NT2/D1 (cell line): Measurements from ENCODE around the gene NEGR1.

Experiments
- DNase-seq: peaks from one replicate; pipeline ENCODE4 v3.0.0-alpha.2; 2011; ENCODE audit warnings: low read depth, low spot score
- H3K27me3 ChIP-seq: 2 replicates; pipeline ENCODE4 v1.6.0; 2011; ENCODE audit warnings: mild to moderate bottlenecking; ENCODE audit not compliant: insufficient read length, insufficient read depth
- H3K36me3 ChIP-seq: 2 replicates; pipeline ENCODE4 v1.6.1; 2011; ENCODE audit warnings: mild to moderate bottlenecking, low read length, mixed read lengths; ENCODE audit not compliant: insufficient read depth, insufficient read length
- H3K4me1 ChIP-seq: 2 replicates; pipeline ENCODE4 v1.5.1; 2011; ENCODE audit not compliant: insufficient read depth, insufficient read length
- H3K4me3 ChIP-seq: 2 replicates; pipeline ENCODE4 v1.5.1; 2011; ENCODE audit warnings: low read depth; ENCODE audit not compliant: insufficient read length
- H3K9ac ChIP-seq: 2 replicates; pipeline ENCODE4 v1.6.0; 2011; ENCODE audit warnings: low read depth; ENCODE audit not compliant: insufficient read length
- H3K9me3 ChIP-seq: 2 replicates; pipeline ENCODE4 v1.5.1; 2011; ENCODE audit warnings: mild to moderate bottlenecking, low read length; ENCODE audit not compliant: insufficient read depth
- SUZ12 ChIP-seq: IDR thresholded peaks from 2 replicates; pipeline ENCODE4 v1.6.1; 2011; ENCODE audit not compliant: insufficient read length, insufficient read depth; ENCODE audit errors: extremely low read depth
- YY1 ChIP-seq: IDR thresholded peaks from 2 replicates; pipeline ENCODE4 v1.6.1; 2011; ENCODE audit not compliant: insufficient read length, insufficient read depth
- ZNF274 ChIP-seq: IDR thresholded peaks from 2 replicates; pipeline ENCODE4 v1.6.1; 2011; ENCODE audit warnings: mild to moderate bottlenecking, low read depth, low read length

The NEGR1 gene

GRCh38 chr1:71618766-71619530 is 663.4 kb downstream of the NEGR1 start:
- H3K4me3 ChIP-seq, result no peak overlapping the region
- no peaks in the 10 kb centered on the region for H3K36me3 ChIP-seq
- no peaks in the 10 kb centered on the region for H3K4me1 ChIP-seq
- no peak for DNase-seq
- H3K9ac ChIP-seq, result no peak overlapping the region
- no peaks in the 10 kb centered on the region for H3K27me3 ChIP-seq
- TF ChIP-seq YY1, result no peak
- TF ChIP-seq ZNF274, result no peak
- no peak for TF ChIP-seq SUZ12
- no peaks in the 10 kb centered on the region for H3K9me3 ChIP-seq

- Histone ChIP-seq H3K4me3 (no peak overlapping the region), H3K27me3 (no peaks in the 10 kb centered on the region), H3K9me3 (no peaks in the 10 kb centered on the region), H3K9ac (no peak overlapping the region), H3K4me1 (no peaks in the 10 kb centered on the region), H3K36me3 (no peaks in the 10 kb centered on the region)
- TF ChIP-seq SUZ12 (no peak), YY1 (no peak), ZNF274 (no peak)
- no peak for DNase-seq
Observed at GRCh38 chr1:71618191-71618590, 664.1 kb downstream of the NEGR1 start.

- H3K36me3 ChIP-seq, result no peaks in the 10 kb centered on the region
- H3K9ac ChIP-seq, result no peak overlapping the region
- H3K27me3 ChIP-seq, result no peaks in the 10 kb centered on the region
- H3K4me1 ChIP-seq, result no peaks in the 10 kb centered on the region
- no peak for DNase-seq
- H3K4me3 ChIP-seq, result no peak overlapping the region
- H3K9me3 ChIP-seq, result no peaks in the 10 kb centered on the region
- no peak for TF ChIP-seq ZNF274
- TF ChIP-seq SUZ12, result no peak
- no peak for TF ChIP-seq YY1
Observed at GRCh38 chr1:71610476-71610875, 671.9 kb downstream of the NEGR1 start.

- H3K36me3 ChIP-seq, result no peaks in the 10 kb centered on the region
- TF ChIP-seq SUZ12 (no peak), ZNF274 (no peak), YY1 (no peak)
- DNase-seq, result no peak
Observed at GRCh38 chr1:71603044-71603776, 679.1 kb downstream of the NEGR1 start.

GRCh38 chr1:71600023-71600422 is 682.3 kb downstream of the NEGR1 start:
- Histone ChIP-seq H3K9me3 (no peaks in the 10 kb centered on the region), H3K4me1 (no peaks in the 10 kb centered on the region), H3K36me3 (no peaks in the 10 kb centered on the region), H3K27me3 (no peaks in the 10 kb centered on the region), H3K9ac (no peak overlapping the region), H3K4me3 (no peak overlapping the region)
- no peak for TF ChIP-seq SUZ12
- no peak for TF ChIP-seq ZNF274
- no peak for TF ChIP-seq YY1
- no peak for DNase-seq

More at GRCh38 chr1:71603044-71603776, 679.1 kb downstream of the NEGR1 start:
- Histone ChIP-seq H3K27me3 (no peaks in the 10 kb centered on the region), H3K4me1 (no peaks in the 10 kb centered on the region), H3K9me3 (no peaks in the 10 kb centered on the region), H3K4me3 (no peak overlapping the region), H3K9ac (no peak overlapping the region)

- Histone ChIP-seq H3K9me3 (no peaks in the 10 kb centered on the region), H3K9ac (no peak overlapping the region), H3K4me1 (no peaks in the 10 kb centered on the region), H3K27me3 (no peaks in the 10 kb centered on the region), H3K36me3 (no peaks in the 10 kb centered on the region), H3K4me3 (no peak overlapping the region)
- no peak for DNase-seq
- no peak for TF ChIP-seq YY1
- no peak for TF ChIP-seq ZNF274
- TF ChIP-seq SUZ12, result no peak
Observed at GRCh38 chr1:71599306-71599705, 683.0 kb downstream of the NEGR1 start.

- H3K9ac ChIP-seq, result no peak overlapping the region
- no peaks in the 10 kb centered on the region for H3K36me3 ChIP-seq
- no peaks in the 10 kb centered on the region for H3K9me3 ChIP-seq
- TF ChIP-seq ZNF274 (no peak), YY1 (no peak), SUZ12 (no peak)
- H3K4me3 ChIP-seq, result no peak overlapping the region
- no peaks in the 10 kb centered on the region for H3K27me3 ChIP-seq
- no peaks in the 10 kb centered on the region for H3K4me1 ChIP-seq
- no peak for DNase-seq
Observed at GRCh38 chr1:71593523-71593922, 688.8 kb downstream of the NEGR1 start.
